HepG2 (cell line): ENCODE measurements around the gene PHKB. TPM values are rescaled to one million over a fixed set of nuclear protein-coding genes. Genes with fewer than 3 reads are reported as not detected.

Source experiments
- ESRRA ChIP-seq: sonication (generic); formaldehyde crosslinking; IDR thresholded peaks from 2 replicates; pipeline ENCODE4 v1.5.1; 2020; ENCODE audit warnings: mild to moderate bottlenecking, low read depth, missing genetic modification reagents
- GABPA ChIP-seq, 2 experiments: IDR thresholded peaks; 2 replicates each; pipeline ENCODE4 v1.6.1; 2011 to 2016; ENCODE audit warnings: low read depth in 2 of 2, low read length in 1 of 2, missing biosample characterization in 1 of 2, missing genetic modification characterization in 1 of 2
- GATAD2A ChIP-seq: IDR thresholded peaks from 2 replicates; pipeline ENCODE4 v1.6.1; 2016
- HNRNPUL1 ChIP-seq: fragments of 200-400 bp; formaldehyde crosslinking; IDR thresholded peaks from 2 replicates; pipeline ENCODE4 v1.6.1; 2017; ENCODE audit warnings: low read depth, mild to moderate bottlenecking, low read length, moderate library complexity
- JUN ChIP-seq: sonication (generic); formaldehyde crosslinking; IDR thresholded peaks from 2 replicates; pipeline ENCODE4 v1.4.0; 2020; ENCODE audit warnings: mild to moderate bottlenecking, missing genetic modification reagents
- MAFG ChIP-seq: sonication (generic); formaldehyde crosslinking; IDR thresholded peaks from 2 replicates; pipeline ENCODE4 v1.5.1; 2020; ENCODE audit warnings: mild to moderate bottlenecking, missing genetic modification reagents
- NAIF1 ChIP-seq: sonication (generic); formaldehyde crosslinking; IDR thresholded peaks from 2 replicates; pipeline ENCODE4 v1.5.0; 2020; ENCODE audit warnings: mild to moderate bottlenecking, missing genetic modification reagents, borderline replicate concordance
- PAF1 ChIP-seq: IDR thresholded peaks from 2 replicates; pipeline ENCODE4 v1.6.1; 2016; ENCODE audit warnings: missing genetic modification reagents, missing compliant biosample characterization
- SIN3A ChIP-seq: IDR thresholded peaks from 2 replicates; pipeline ENCODE4 v1.6.1; 2011; ENCODE audit warnings: low read depth, mild to moderate bottlenecking, control low read depth, low read length, borderline replicate concordance
- SMYD3 ChIP-seq: sonication (generic); formaldehyde crosslinking; IDR thresholded peaks from 2 replicates; pipeline ENCODE4 v1.8.1; 2023; ENCODE audit warnings: mild to moderate bottlenecking, missing genetic modification reagents
- SYNCRIP ChIP-seq: fragments of 200-400 bp; formaldehyde crosslinking; IDR thresholded peaks from 2 replicates; pipeline ENCODE4 v1.6.1; 2018; ENCODE audit warnings: mild to moderate bottlenecking, low read depth, low read length; ENCODE audit not compliant: insufficient read depth
- TCF7 ChIP-seq: sonication (generic); IDR thresholded peaks from 2 replicates; pipeline ENCODE4 v1.6.1; 2016; ENCODE audit warnings: antibody characterized with exemption, low read depth
- TCF7L2 ChIP-seq: IDR thresholded peaks from 2 replicates; pipeline ENCODE4 v1.6.1; 2011; ENCODE audit warnings: mild to moderate bottlenecking, low read depth, low read length, moderate library complexity
- ZFP37 ChIP-seq: sonication (generic); formaldehyde crosslinking; IDR thresholded peaks from 2 replicates; pipeline ENCODE4 v1.4.0; 2020; ENCODE audit warnings: missing genetic modification reagents, borderline replicate concordance
- ZMYM2 ChIP-seq: sonication (generic); formaldehyde crosslinking; IDR thresholded peaks from 2 replicates; pipeline ENCODE4 v1.8.0; 2022; ENCODE audit warnings: mild to moderate bottlenecking, missing genetic modification reagents
- ZNF34 ChIP-seq: sonication (generic); formaldehyde crosslinking; IDR thresholded peaks from 2 replicates; pipeline ENCODE4 v1.4.0; 2020; ENCODE audit warnings: mild to moderate bottlenecking, missing genetic modification reagents, borderline replicate concordance
- ZNF383 ChIP-seq: sonication (generic); formaldehyde crosslinking; IDR thresholded peaks from 2 replicates; pipeline ENCODE4 v1.4.0; 2020; ENCODE audit warnings: missing genetic modification reagents, mild to moderate bottlenecking, borderline replicate concordance
- ZNF552 ChIP-seq: sonication (generic); formaldehyde crosslinking; IDR thresholded peaks from 2 replicates; pipeline ENCODE4 v1.9.0; 2022; ENCODE audit warnings: missing genetic modification reagents, mild to moderate bottlenecking, borderline replicate concordance
- ZNF562 ChIP-seq: sonication (generic); formaldehyde crosslinking; IDR thresholded peaks from 2 replicates; pipeline ENCODE4 v1.8.0; 2022; ENCODE audit warnings: missing genetic modification reagents, borderline replicate concordance
- ZNF776 ChIP-seq: sonication (generic); formaldehyde crosslinking; IDR thresholded peaks from 2 replicates; pipeline ENCODE4 v1.4.0; 2020; ENCODE audit warnings: mild to moderate bottlenecking, missing genetic modification reagents
- polyA plus RNA-seq, 8 experiments: library from polyadenylated mRNA; depleted of rRNA in 3 of 8; stranded (reverse) in 7 of 8; unstranded in 1 of 8; fragments of >200 nt; fragmentation: Illumina TruSeq in 4 of 8; extraction: Trizol in 4 of 8; gene quantifications; 2 replicates each; pipeline versions ENCODE4 v1.2.1 to v1.2.3, GENCODE V29; 2011 to 2016; ENCODE audit warnings: low read depth in 4 of 8, missing spikeins in 1 of 8, mixed read lengths in 1 of 8; ENCODE audit not compliant: insufficient read depth in 1 of 8
- total RNA-seq, 5 experiments: library from RNA; depleted of rRNA; stranded (reverse); fragments of >200 nt; fragmentation: Illumina TruSeq; extraction: Trizol; gene quantifications; 2 replicates each; pipeline ENCODE4 v1.2.3, GENCODE V29; 2016; ENCODE audit warnings: low read depth in 1 of 5
- TF ChIP-seq, protein P1 (sequence below): sonication (generic); formaldehyde crosslinking; IDR thresholded peaks from 2 replicates; pipeline ENCODE4 v1.5.1; 2020; ENCODE audit warnings: mild to moderate bottlenecking, missing genetic modification reagents
- TF ChIP-seq, protein P2 (sequence below): sonication (generic); formaldehyde crosslinking; IDR thresholded peaks from 2 replicates; pipeline ENCODE4 v1.4.0; 2020; ENCODE audit warnings: mild to moderate bottlenecking, missing genetic modification reagents
- TF ChIP-seq, protein P3 (sequence below): sonication (generic); formaldehyde crosslinking; IDR thresholded peaks from 2 replicates; pipeline ENCODE4 v1.5.0; 2020; ENCODE audit warnings: mild to moderate bottlenecking, missing genetic modification reagents

PHKB gene
- total and polyA plus RNA-seq, 2 of the 13 experiments (the other 11 are each of a cell fraction or from before 2014, with no cell fraction given): 66.0 to 80.8 TPM

DNA sequence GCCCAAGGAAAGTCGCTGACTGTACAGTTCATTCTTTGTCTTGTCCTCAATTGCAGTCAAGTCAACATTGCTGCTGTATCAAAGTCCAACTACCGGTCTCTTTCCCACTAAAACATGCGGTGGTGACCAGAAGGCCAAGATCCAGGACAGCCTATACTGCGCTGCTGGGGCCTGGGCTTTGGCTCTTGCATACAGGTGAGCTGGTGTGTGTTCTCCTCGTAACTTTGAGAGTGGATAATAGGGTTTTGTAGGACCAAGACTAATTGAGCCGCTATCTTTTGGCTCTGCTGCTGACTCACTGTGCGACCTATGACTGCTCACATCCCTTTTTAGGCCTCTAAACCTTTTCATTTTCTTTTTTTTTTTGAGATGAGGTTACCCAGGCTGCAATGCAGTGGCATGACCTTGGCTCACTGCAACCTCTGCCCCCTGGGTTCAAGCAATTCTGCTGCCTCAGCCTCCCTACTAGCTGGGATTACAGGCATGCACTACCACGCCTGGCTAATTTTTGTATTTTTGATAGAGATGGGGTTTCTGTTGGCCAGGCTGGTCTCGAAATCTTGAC lies 38.7 kb downstream of the PHKB start (continued):
- TF ChIP-seq HNRNPUL1 (no peak), ESRRA (CRISPR knock-in tag) (peak; percentile 42; the same call in 1 of the 2 replicates), PAF1 (CRISPR knock-in tag) (no peak), TCF7L2 (no peak), JUN (CRISPR knock-in tag) (no peak), GABPA (IDR thresholded peaks at IDR 0.05; ENCODE audit: low read depth, low read length) (no peak), GABPA (CRISPR knock-in tag; IDR thresholded peaks at IDR 0.05; ENCODE audit: low read depth) (peak; percentile 34), ZNF383 (no peak), ZNF34 (CRISPR knock-in tag) (no peak), SIN3A (peak; percentile 73; the same call in 1 of the 2 replicates), MAFG (CRISPR knock-in tag) (no peak), TCF7 (peak; percentile 43; the same call in 1 of the 2 replicates), ZNF776 (CRISPR knock-in tag) (no peak), SMYD3 (CRISPR knock-in tag) (0 out of 2 replicates have a peak, but pooled peaks have one; percentile 91), ZMYM2 (peak; percentile 77), GATAD2A (CRISPR knock-in tag) (peak; percentile 94), ZFP37 (CRISPR knock-in tag) (0 out of 2 replicates have a peak, but pooled peaks have one; percentile 3), ZNF552 (no peak), SYNCRIP (no peak), NAIF1 (CRISPR knock-in tag) (peak; percentile 66; the same call in 1 of the 2 replicates), ZNF562 (no peak)
- TF ChIP-seq, protein P1, sequence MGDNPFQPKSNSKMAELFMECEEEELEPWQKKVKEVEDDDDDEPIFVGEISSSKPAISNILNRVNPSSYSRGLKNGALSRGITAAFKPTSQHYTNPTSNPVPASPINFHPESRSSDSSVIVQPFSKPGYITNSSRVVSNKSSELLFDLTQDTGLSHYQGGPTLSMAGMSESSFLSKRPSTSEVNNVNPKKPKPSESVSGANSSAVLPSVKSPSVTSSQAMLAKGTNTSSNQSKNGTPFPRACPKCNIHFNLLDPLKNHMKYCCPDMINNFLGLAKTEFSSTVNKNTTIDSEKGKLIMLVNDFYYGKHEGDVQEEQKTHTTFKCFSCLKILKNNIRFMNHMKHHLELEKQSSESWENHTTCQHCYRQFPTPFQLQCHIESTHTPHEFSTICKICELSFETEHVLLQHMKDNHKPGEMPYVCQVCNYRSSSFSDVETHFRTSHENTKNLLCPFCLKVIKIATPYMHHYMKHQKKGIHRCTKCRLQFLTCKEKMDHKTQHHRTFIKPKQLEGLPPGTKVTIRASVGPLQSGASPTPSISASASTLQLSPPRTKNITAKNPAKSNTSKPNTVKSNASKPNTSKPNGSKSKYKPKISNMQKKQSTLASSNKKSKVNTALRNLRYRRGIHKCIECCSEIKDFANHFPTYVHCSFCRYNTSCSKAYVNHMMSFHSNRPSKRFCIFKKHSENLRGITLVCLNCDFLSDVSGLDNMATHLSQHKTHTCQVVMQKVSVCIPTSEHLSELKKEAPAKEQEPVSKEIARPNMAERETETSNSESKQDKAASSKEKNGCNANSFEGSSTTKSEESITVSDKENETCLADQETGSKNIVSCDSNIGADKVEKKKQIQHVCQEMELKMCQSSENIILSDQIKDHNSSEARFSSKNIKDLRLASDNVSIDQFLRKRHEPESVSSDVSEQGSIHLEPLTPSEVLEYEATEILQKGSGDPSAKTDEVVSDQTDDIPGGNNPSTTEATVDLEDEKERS: no peak
- TF ChIP-seq, protein P2, sequence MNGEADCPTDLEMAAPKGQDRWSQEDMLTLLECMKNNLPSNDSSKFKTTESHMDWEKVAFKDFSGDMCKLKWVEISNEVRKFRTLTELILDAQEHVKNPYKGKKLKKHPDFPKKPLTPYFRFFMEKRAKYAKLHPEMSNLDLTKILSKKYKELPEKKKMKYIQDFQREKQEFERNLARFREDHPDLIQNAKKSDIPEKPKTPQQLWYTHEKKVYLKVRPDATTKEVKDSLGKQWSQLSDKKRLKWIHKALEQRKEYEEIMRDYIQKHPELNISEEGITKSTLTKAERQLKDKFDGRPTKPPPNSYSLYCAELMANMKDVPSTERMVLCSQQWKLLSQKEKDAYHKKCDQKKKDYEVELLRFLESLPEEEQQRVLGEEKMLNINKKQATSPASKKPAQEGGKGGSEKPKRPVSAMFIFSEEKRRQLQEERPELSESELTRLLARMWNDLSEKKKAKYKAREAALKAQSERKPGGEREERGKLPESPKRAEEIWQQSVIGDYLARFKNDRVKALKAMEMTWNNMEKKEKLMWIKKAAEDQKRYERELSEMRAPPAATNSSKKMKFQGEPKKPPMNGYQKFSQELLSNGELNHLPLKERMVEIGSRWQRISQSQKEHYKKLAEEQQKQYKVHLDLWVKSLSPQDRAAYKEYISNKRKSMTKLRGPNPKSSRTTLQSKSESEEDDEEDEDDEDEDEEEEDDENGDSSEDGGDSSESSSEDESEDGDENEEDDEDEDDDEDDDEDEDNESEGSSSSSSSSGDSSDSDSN (CRISPR knock-in tag): peak; percentile 47; the same call in 1 of the 2 replicates
- TF ChIP-seq, protein P3, sequence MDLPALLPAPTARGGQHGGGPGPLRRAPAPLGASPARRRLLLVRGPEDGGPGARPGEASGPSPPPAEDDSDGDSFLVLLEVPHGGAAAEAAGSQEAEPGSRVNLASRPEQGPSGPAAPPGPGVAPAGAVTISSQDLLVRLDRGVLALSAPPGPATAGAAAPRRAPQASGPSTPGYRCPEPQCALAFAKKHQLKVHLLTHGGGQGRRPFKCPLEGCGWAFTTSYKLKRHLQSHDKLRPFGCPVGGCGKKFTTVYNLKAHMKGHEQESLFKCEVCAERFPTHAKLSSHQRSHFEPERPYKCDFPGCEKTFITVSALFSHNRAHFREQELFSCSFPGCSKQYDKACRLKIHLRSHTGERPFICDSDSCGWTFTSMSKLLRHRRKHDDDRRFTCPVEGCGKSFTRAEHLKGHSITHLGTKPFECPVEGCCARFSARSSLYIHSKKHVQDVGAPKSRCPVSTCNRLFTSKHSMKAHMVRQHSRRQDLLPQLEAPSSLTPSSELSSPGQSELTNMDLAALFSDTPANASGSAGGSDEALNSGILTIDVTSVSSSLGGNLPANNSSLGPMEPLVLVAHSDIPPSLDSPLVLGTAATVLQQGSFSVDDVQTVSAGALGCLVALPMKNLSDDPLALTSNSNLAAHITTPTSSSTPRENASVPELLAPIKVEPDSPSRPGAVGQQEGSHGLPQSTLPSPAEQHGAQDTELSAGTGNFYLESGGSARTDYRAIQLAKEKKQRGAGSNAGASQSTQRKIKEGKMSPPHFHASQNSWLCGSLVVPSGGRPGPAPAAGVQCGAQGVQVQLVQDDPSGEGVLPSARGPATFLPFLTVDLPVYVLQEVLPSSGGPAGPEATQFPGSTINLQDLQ: no peak
